SK-N-SH treated with all-trans-retinoic acid at 6 μM for 48 hours (cell line): ENCODE results near the gene CRABP2.

Experiments used
- ATAC-seq: fragments of 200-7000 bp; cut with Tn5 transposase; 3 replicates; pipeline ENCODE4 v1.9.1; 2020; ENCODE audit warnings: mild to moderate bottlenecking, moderate library complexity
- ARNTL ChIP-seq: fragments of 450-650 bp; formaldehyde crosslinking; IDR thresholded peaks from 2 replicates; pipeline ENCODE4 v1.5.0; 2020; ENCODE audit warnings: low read depth, mild to moderate bottlenecking, moderate library complexity, borderline replicate concordance
- BACH2 ChIP-seq: fragments of 250-450 bp; sonication (Bioruptor Pico); IDR thresholded peaks from 2 replicates; pipeline ENCODE4 v1.9.0; 2021; ENCODE audit warnings: mild to moderate bottlenecking, borderline replicate concordance
- CSDC2 ChIP-seq: fragments of 250-450 bp; sonication (Bioruptor Pico); IDR thresholded peaks from 2 replicates; pipeline ENCODE4 v1.5.0; 2020; ENCODE audit warnings: mild to moderate bottlenecking, moderate library complexity
- ESRRG ChIP-seq: fragments of 250-450 bp; sonication (Bioruptor Pico); IDR thresholded peaks from 2 replicates; pipeline ENCODE4 v1.6.1; 2021; ENCODE audit warnings: mild to moderate bottlenecking
- GLIS3 ChIP-seq: fragments of 250-450 bp; sonication (Bioruptor Pico); IDR thresholded peaks from 2 replicates; pipeline ENCODE4 v1.5.0; 2020; ENCODE audit warnings: mild to moderate bottlenecking, moderate library complexity
- ISL1 ChIP-seq: fragments of 250-450 bp; sonication (Bioruptor Pico); IDR thresholded peaks from 2 replicates; pipeline ENCODE4 v2.1.2; 2022; ENCODE audit warnings: mild to moderate bottlenecking, moderate library complexity
- OSR1 ChIP-seq: fragments of 250-450 bp; sonication (Bioruptor Pico); IDR thresholded peaks from 2 replicates; pipeline ENCODE4 v1.8.0; 2022; ENCODE audit warnings: moderate library complexity, mild to moderate bottlenecking, inconsistent platforms
- PPARA ChIP-seq: fragments of 250-450 bp; sonication (Bioruptor Pico); IDR thresholded peaks from 2 replicates; pipeline ENCODE4 v1.5.0; 2020; ENCODE audit warnings: mild to moderate bottlenecking, borderline replicate concordance
- RARB ChIP-seq: fragments of 250-450 bp; sonication (Bioruptor Pico); IDR thresholded peaks from 2 replicates; pipeline ENCODE4 v1.8.0; 2021; ENCODE audit warnings: mild to moderate bottlenecking, moderate library complexity
- SNAI2 ChIP-seq: fragments of 250-450 bp; sonication (Bioruptor Pico); IDR thresholded peaks from 2 replicates; pipeline ENCODE4 v1.5.0; 2020; ENCODE audit warnings: mild to moderate bottlenecking, moderate library complexity
- TCF4 ChIP-seq: fragments of 250-450 bp; sonication (Bioruptor Pico); IDR thresholded peaks from 2 replicates; pipeline ENCODE4 v1.8.0; 2021; ENCODE audit warnings: mild to moderate bottlenecking, moderate library complexity, borderline replicate concordance
- TOX ChIP-seq: fragments of 250-450 bp; sonication (Bioruptor Pico); IDR thresholded peaks from 2 replicates; pipeline ENCODE4 v1.8.0; 2021; ENCODE audit warnings: mild to moderate bottlenecking, moderate library complexity, borderline replicate concordance
- TSHZ2 ChIP-seq: fragments of 250-450 bp; sonication (Bioruptor Pico); IDR thresholded peaks from 2 replicates; pipeline ENCODE4 v1.5.0; 2020; ENCODE audit warnings: mild to moderate bottlenecking, moderate library complexity
- ZC3H10 ChIP-seq: fragments of 250-450 bp; sonication (Bioruptor Pico); IDR thresholded peaks from 2 replicates; pipeline ENCODE4 v1.5.1; 2021; ENCODE audit warnings: mild to moderate bottlenecking, moderate library complexity
- ZFP3 ChIP-seq: fragments of 250-450 bp; sonication (Bioruptor Pico); IDR thresholded peaks from 2 replicates; pipeline ENCODE4 v1.5.0; 2020; ENCODE audit warnings: mild to moderate bottlenecking, moderate library complexity
- ZFP30 ChIP-seq: fragments of 450-650 bp; formaldehyde crosslinking; IDR thresholded peaks from 2 replicates; pipeline ENCODE4 v1.5.0; 2022; ENCODE audit warnings: mild to moderate bottlenecking, moderate library complexity
- ZNF565 ChIP-seq: fragments of 450-650 bp; formaldehyde crosslinking; conservative IDR thresholded peaks from 2 replicates; pipeline ENCODE4 v1.5.0; 2020; ENCODE audit warnings: low read depth, mild to moderate bottlenecking, moderate library complexity
- ZNF70 ChIP-seq: fragments of 450-650 bp; formaldehyde crosslinking; IDR thresholded peaks from 2 replicates; pipeline ENCODE4 v1.5.0; 2020; ENCODE audit warnings: mild to moderate bottlenecking, moderate library complexity
- ZNF8 ChIP-seq: fragments of 450-650 bp; formaldehyde crosslinking; IDR thresholded peaks from 2 replicates; pipeline ENCODE4 v1.5.0; 2020; ENCODE audit warnings: mild to moderate bottlenecking, moderate library complexity
- TF ChIP-seq, protein P1 (sequence below): fragments of 250-450 bp; sonication (Bioruptor Pico); IDR thresholded peaks from 2 replicates; pipeline ENCODE4 v1.5.1; 2021; ENCODE audit warnings: mild to moderate bottlenecking, moderate library complexity
- TF ChIP-seq, protein P2 (sequence below): fragments of 250-450 bp; sonication (Bioruptor Pico); IDR thresholded peaks from 2 replicates; pipeline ENCODE4 v1.8.0; 2021; ENCODE audit warnings: low read depth, mild to moderate bottlenecking, moderate library complexity, borderline replicate concordance
- TF ChIP-seq, protein P3 (sequence below): fragments of 250-450 bp; sonication (Bioruptor Pico); IDR thresholded peaks from 2 replicates; pipeline ENCODE4 v1.5.1; 2020; ENCODE audit warnings: low read depth, mild to moderate bottlenecking, moderate library complexity
- TF ChIP-seq, protein P4 (sequence below): fragments of 250-450 bp; sonication (Bioruptor Pico); IDR thresholded peaks from 2 replicates; pipeline ENCODE4 v1.8.0; 2020; ENCODE audit warnings: mild to moderate bottlenecking, moderate library complexity, borderline replicate concordance

CRABP2 gene

DNA sequence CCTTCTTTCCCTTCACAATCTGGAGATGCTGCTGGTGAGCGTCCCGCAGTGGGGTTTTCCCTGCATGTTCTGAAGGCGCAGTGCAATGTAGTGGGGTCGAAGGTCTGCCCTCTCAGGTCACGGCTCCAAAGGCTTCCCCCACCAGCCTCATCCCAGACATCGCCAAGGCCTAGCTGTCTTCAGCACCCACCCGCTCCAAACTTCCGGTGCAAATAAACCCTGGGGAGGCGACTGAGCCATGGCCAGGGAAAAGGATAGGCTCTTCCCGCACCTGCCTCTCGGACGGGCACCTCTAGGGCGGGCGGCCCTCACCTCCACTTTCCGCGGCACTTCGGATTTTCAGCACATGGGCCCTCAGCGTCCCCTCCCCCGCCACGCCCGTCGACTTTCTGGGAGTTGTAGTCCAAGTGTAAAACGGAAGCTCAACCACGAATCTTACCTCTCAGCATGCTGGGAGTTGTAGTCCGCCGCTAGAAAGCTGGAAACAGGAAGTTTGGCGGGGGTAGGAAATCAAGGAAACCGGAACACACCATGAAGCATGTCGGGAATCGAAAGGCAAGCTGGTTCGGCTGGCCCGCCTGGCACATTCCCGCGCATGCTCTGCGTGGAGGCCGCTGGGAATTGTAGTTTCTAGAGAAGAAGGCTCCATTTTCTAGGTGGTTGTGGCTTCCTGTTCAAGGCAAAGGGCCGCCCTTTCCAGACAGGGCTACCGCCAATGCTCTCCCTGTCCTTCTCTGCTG is 35.5 kb upstream of the CRABP2 start, which contains the start of gene MRPL24:
Gene MRPL24 (minus strand): TSS at position 348 of the 740 bp plus-strand sequence. CDS start 2,384 bp downstream, outside the sequence.
- ATAC-seq = peak; percentile 93
- TF ChIP-seq ISL1 (CRISPR knock-in tag) (no peak), ESRRG (CRISPR knock-in tag) (no peak), PPARA (CRISPR knock-in tag) (no peak), BACH2 (CRISPR knock-in tag) (no peak), ZC3H10 (no peak), ARNTL (CRISPR knock-in tag) (no peak), GLIS3 (CRISPR knock-in tag) (no peak), RARB (no peak), ZFP3 (no peak), TCF4 (no peak), TSHZ2 (CRISPR knock-in tag) (no peak), TOX (CRISPR knock-in tag) (no peak), ZNF70 (CRISPR knock-in tag) (no peak)
- TF ChIP-seq, protein P1, sequence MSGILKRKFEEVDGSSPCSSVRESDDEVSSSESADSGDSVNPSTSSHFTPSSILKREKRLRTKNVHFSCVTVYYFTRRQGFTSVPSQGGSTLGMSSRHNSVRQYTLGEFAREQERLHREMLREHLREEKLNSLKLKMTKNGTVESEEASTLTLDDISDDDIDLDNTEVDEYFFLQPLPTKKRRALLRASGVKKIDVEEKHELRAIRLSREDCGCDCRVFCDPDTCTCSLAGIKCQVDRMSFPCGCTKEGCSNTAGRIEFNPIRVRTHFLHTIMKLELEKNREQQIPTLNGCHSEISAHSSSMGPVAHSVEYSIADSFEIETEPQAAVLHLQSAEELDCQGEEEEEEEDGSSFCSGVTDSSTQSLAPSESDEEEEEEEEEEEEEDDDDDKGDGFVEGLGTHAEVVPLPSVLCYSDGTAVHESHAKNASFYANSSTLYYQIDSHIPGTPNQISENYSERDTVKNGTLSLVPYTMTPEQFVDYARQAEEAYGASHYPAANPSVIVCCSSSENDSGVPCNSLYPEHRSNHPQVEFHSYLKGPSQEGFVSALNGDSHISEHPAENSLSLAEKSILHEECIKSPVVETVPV (CRISPR knock-in tag) = no peak
- TF ChIP-seq, protein P2, sequence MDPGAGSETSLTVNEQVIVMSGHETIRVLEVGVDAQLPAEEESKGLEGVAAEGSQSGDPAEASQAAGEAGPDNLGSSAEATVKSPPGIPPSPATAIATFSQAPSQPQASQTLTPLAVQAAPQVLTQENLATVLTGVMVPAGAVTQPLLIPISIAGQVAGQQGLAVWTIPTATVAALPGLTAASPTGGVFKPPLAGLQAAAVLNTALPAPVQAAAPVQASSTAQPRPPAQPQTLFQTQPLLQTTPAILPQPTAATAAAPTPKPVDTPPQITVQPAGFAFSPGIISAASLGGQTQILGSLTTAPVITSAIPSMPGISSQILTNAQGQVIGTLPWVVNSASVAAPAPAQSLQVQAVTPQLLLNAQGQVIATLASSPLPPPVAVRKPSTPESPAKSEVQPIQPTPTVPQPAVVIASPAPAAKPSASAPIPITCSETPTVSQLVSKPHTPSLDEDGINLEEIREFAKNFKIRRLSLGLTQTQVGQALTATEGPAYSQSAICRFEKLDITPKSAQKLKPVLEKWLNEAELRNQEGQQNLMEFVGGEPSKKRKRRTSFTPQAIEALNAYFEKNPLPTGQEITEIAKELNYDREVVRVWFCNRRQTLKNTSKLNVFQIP (CRISPR knock-in tag) = no peak
- TF ChIP-seq, protein P3, sequence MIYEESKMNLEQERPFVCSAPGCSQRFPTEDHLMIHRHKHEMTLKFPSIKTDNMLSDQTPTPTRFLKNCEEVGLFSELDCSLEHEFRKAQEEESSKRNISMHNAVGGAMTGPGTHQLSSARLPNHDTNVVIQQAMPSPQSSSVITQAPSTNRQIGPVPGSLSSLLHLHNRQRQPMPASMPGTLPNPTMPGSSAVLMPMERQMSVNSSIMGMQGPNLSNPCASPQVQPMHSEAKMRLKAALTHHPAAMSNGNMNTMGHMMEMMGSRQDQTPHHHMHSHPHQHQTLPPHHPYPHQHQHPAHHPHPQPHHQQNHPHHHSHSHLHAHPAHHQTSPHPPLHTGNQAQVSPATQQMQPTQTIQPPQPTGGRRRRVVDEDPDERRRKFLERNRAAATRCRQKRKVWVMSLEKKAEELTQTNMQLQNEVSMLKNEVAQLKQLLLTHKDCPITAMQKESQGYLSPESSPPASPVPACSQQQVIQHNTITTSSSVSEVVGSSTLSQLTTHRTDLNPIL = no peak
- TF ChIP-seq, protein P4, sequence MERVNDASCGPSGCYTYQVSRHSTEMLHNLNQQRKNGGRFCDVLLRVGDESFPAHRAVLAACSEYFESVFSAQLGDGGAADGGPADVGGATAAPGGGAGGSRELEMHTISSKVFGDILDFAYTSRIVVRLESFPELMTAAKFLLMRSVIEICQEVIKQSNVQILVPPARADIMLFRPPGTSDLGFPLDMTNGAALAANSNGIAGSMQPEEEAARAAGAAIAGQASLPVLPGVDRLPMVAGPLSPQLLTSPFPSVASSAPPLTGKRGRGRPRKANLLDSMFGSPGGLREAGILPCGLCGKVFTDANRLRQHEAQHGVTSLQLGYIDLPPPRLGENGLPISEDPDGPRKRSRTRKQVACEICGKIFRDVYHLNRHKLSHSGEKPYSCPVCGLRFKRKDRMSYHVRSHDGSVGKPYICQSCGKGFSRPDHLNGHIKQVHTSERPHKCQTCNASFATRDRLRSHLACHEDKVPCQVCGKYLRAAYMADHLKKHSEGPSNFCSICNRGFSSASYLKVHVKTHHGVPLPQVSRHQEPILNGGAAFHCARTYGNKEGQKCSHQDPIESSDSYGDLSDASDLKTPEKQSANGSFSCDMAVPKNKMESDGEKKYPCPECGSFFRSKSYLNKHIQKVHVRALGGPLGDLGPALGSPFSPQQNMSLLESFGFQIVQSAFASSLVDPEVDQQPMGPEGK (CRISPR knock-in tag) = no peak

DNA sequence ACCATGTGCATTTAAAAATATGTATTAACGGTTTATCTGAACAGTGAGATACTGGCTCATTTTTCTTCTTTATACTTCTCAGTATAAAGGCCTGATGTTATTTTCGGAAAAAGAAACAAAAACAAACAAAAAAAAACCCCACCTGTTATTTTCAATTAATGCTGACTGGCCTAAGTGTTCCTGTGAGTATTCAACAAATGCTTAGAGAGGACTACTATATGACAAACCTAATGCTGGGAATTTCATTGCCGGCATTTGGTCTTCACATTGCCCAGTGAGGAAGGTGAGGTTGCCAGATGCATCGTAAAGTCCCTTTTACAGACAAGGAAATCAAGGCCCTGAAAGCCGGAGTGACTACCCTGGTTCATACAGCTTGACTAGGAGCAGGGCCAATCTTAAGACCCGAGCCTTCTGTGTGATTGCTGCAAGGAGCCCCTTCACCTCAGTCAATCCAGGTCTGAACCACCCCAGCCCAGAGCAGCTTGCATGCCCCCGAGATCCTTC is 34.9 kb upstream of the CRABP2 start:
- peak; percentile 42 for ATAC-seq

More for the DNA sequence above, 34.9 kb upstream of the CRABP2 start:
- TF ChIP-seq ZNF8 (CRISPR knock-in tag) (no peak), OSR1 (CRISPR knock-in tag) (no peak), TSHZ2 (CRISPR knock-in tag) (no peak), ZC3H10 (no peak), ARNTL (CRISPR knock-in tag) (no peak), ZNF565 (CRISPR knock-in tag) (no peak), PPARA (CRISPR knock-in tag) (no peak), ZFP30 (CRISPR knock-in tag) (no peak), TOX (CRISPR knock-in tag) (no peak), CSDC2 (CRISPR knock-in tag) (no peak), ZNF70 (CRISPR knock-in tag) (no peak), ISL1 (CRISPR knock-in tag) (no peak), SNAI2 (CRISPR knock-in tag) (no peak)
- TF ChIP-seq, protein P1 (CRISPR knock-in tag) = no peak
